Liver (tissue), 9 donors: ENCODE data around the gene FBXW11. TPM values are rescaled to one million over a fixed set of nuclear protein-coding genes. Genes with fewer than 3 reads are reported as not detected.

ENCODE experiments used
- DNase-seq: peaks from one replicate; pipeline ENCODE4 v3.0.0-alpha.2; 2017; ENCODE audit warnings: low spot score
- H3K27ac ChIP-seq, 2 donors: one replicate each; pipeline ENCODE4 v1.7.0; 2013; ENCODE audit warnings: inconsistent platforms in 2 of 2, low read length in 2 of 2, control low read depth in 1 of 2, low read depth in 1 of 2, mild to moderate bottlenecking in 1 of 2
- H3K27me3 ChIP-seq, 4 donors: one replicate each; pipeline versions ENCODE4 v1.6.1 to v1.7.0; 2013; ENCODE audit warnings: low read length in 3 of 4, inconsistent platforms in 1 of 4, mild to moderate bottlenecking in 1 of 4, moderate library complexity in 1 of 4; ENCODE audit not compliant: control insufficient read depth in 4 of 4, insufficient read depth in 4 of 4
- H3K36me3 ChIP-seq, 4 donors: one replicate each; pipeline versions ENCODE4 v1.6.1 to v1.7.0; 2013; ENCODE audit warnings: low read length in 3 of 4, mild to moderate bottlenecking in 3 of 4, low read depth in 1 of 4, moderate library complexity in 1 of 4; ENCODE audit not compliant: control insufficient read depth in 4 of 4, insufficient read depth in 3 of 4
- H3K4me1 ChIP-seq, 4 donors: one replicate each; pipeline versions ENCODE4 v1.6.1 to v1.7.0; 2013; ENCODE audit warnings: low read length in 3 of 4, mild to moderate bottlenecking in 3 of 4, moderate library complexity in 1 of 4; ENCODE audit not compliant: control insufficient read depth in 4 of 4, insufficient read depth in 4 of 4
- H3K4me3 ChIP-seq, 3 donors: one replicate each; pipeline versions ENCODE4 v1.6.1 to v1.7.0; 2013; ENCODE audit warnings: low read length in 3 of 3, control low read depth in 1 of 3, low read depth in 1 of 3, mild to moderate bottlenecking in 1 of 3
- H3K9ac ChIP-seq, 2 donors: one replicate each; pipeline ENCODE4 v1.7.0; 2013; ENCODE audit warnings: low read length in 2 of 2, mild to moderate bottlenecking in 2 of 2, moderate library complexity in 2 of 2, control low read depth in 1 of 2, low read depth in 1 of 2
- H3K9me3 ChIP-seq, 4 donors: one replicate each; pipeline versions ENCODE4 v1.6.1 to v1.7.0; 2013; ENCODE audit warnings: low read length in 3 of 4; ENCODE audit not compliant: control insufficient read depth in 4 of 4
- CTCF ChIP-seq: fragments of 150-350 bp; IDR thresholded peaks from 2 replicates; pipeline ENCODE4 v1.5.1; 2017; ENCODE audit warnings: improper control_type of control experiment, low read depth, low read length; ENCODE audit not compliant: missing input control
- EGR1 ChIP-seq, 2 donors: IDR thresholded peaks; 2 replicates each; pipeline ENCODE4 v1.6.1; 2016 to 2018; ENCODE audit warnings: antibody characterized with exemption in 2 of 2, low read depth in 2 of 2
- FOXA1 ChIP-seq: IDR thresholded peaks from 2 replicates; pipeline ENCODE4 v1.6.1; 2016; ENCODE audit warnings: antibody characterized with exemption
- FOXA2 ChIP-seq: IDR thresholded peaks from 2 replicates; pipeline ENCODE4 v1.6.1; 2016; ENCODE audit warnings: antibody characterized with exemption
- GABPA ChIP-seq, 2 donors: IDR thresholded peaks in 1 of 2; conservative IDR thresholded peaks in 1 of 2; 2 replicates each; pipeline ENCODE4 v1.6.1; 2016; ENCODE audit warnings: antibody characterized with exemption in 2 of 2, mild to moderate bottlenecking in 1 of 2, moderate library complexity in 1 of 2
- HNF4A ChIP-seq, 2 donors: conservative IDR thresholded peaks; 2 replicates each; pipeline ENCODE4 v1.6.1; 2016; ENCODE audit warnings: antibody characterized with exemption in 2 of 2, mild to moderate bottlenecking in 2 of 2
- HNF4G ChIP-seq: IDR thresholded peaks from 2 replicates; pipeline ENCODE4 v1.6.1; 2016; ENCODE audit warnings: antibody characterized with exemption
- JUND ChIP-seq, 2 donors: IDR thresholded peaks; 2 replicates each; pipeline ENCODE4 v1.6.1; 2016; ENCODE audit warnings: antibody characterized with exemption in 2 of 2
- NR2F2 ChIP-seq: IDR thresholded peaks from 2 replicates; pipeline ENCODE4 v1.6.1; 2016; ENCODE audit warnings: antibody characterized with exemption
- RAD21 ChIP-seq, 2 donors: IDR thresholded peaks; 2 replicates each; pipeline ENCODE4 v1.6.1; 2016; ENCODE audit warnings: antibody characterized with exemption in 2 of 2, mild to moderate bottlenecking in 2 of 2
- RXRA ChIP-seq, 2 donors: IDR thresholded peaks; 2 replicates each; pipeline ENCODE4 v1.6.1; 2017 to 2018; ENCODE audit warnings: antibody characterized with exemption in 2 of 2, mild to moderate bottlenecking in 1 of 2
- SP1 ChIP-seq: IDR thresholded peaks from 2 replicates; pipeline ENCODE4 v1.6.1; 2018; ENCODE audit warnings: antibody characterized with exemption, mild to moderate bottlenecking
- YY1 ChIP-seq: IDR thresholded peaks from 2 replicates; pipeline ENCODE4 v1.6.1; 2016; ENCODE audit warnings: antibody characterized with exemption, mild to moderate bottlenecking
- WGBS: extraction: QIAGEN DNeasy Blood & Tissue Kit; methylation state at CpG from one replicate; pipeline ENCODE4 v1.1.7; 2013; 5-methylcytosine and 5-hydroxymethylcytosine counted together
- polyA plus RNA-seq, 2 donors: library from polyadenylated mRNA; stranded (reverse) in 1 of 2; unstranded in 1 of 2; fragments of 200-250 nt in 1 of 2; fragments of >200 nt in 1 of 2; fragmentation: Nextera tagmentation in 1 of 2; extraction: Ambion mirVana in 1 of 2; gene quantifications; one replicate each; pipeline versions ENCODE4 v1.2.1 to v1.2.3, GENCODE V29; 2013 to 2015
- total RNA-seq, 2 donors: library from RNA; depleted of rRNA; stranded (reverse); fragments of >200 nt; gene quantifications; one replicate each; pipeline ENCODE4 v1.2.3, GENCODE V29; 2014
- TF ChIP-seq, protein P1 (sequence below): IDR thresholded peaks from 2 replicates; pipeline ENCODE4 v1.6.1; 2016; ENCODE audit warnings: antibody characterized with exemption
- TF ChIP-seq, protein P2 (sequence below): IDR thresholded peaks from 2 replicates; pipeline ENCODE4 v1.6.1; 2016; ENCODE audit warnings: antibody characterized with exemption
- TF ChIP-seq, protein P3 (sequence below): IDR thresholded peaks from 2 replicates; pipeline ENCODE4 v1.6.1; 2016; ENCODE audit warnings: antibody characterized with exemption
- donor health status: healthy.
- donor health status: healthy.
- donor health status: healthy.
- donor health status: healthy.
- donor health status: healthy.

Gene FBXW11
- total and polyA plus RNA-seq, 4 donors: 11.2 to 37.5 (median 22.0) TPM

DNA sequence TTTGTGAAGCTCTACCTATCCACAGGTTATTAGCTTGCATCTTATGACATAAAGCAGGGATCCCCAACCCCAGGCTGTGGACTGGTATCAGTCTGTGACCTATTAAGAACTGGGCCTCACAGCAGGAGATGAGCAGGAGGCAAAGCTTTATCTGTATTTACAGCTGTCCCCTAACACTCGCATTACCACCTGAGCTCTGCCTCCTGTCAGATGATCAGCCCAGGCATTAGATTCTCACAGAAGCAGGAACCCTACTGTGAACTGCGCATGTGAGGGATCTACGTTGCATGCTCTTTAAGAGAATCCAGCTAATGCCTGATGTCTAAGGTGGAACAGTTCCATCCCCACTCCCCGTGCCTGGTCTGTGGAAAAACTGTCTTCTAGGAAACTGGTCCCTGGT is 19.7 kb downstream of the FBXW11 start:
- Histone ChIP-seq H3K36me3 (peaks cover 0 to 6% (median 0%) of the 10 kb centered on the region in 4 donors), H3K27ac (no peak overlapping the region), H3K9me3 (no peaks in the 10 kb centered on the region), H3K4me3 (no peak overlapping the region), H3K9ac (no peak overlapping the region), H3K27me3 (no peaks in the 10 kb centered on the region), H3K4me1 (peaks cover 0 to 20% (median 2%) of the 10 kb centered on the region in 4 donors)
- no peak for DNase-seq
- TF ChIP-seq RAD21 (IDR thresholded peaks at IDR 0.05): no peak
- peak in 1 of 2 donors; percentile 18 for TF ChIP-seq RXRA (IDR thresholded peaks at IDR 0.05)
- 82% methylated on average over 4 of the region's 4 CpGs for WGBS

DNA sequence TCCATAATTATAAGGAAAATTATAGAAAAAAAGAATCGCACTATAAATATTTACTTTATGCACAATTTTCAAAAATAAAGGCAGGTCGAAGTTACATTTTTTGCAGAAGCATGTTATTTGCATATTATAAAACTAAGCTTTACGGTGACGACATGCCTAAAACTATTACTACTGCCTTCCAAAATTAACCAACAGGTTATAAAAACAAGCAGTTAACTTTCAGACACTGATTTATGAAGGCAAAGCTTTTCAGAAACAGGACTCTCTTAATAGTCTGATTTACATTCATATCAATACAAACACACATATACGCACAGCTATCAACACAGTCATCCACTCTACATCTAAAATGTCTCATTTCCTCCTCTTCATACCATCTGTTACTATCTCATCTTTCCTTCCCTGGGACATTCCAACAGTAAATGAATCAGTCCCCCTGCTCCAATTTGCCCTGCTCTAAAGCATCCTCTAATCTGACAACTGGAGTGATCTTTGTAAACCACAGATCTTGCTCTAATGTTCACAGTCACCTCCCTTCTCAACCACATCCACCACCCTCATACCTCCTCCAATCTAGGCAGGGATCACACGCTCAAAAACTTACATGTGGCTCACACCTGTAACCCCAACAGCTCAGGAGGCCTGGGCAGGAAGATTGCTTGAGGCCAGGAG is 21.6 kb downstream of the FBXW11 start:
- Histone ChIP-seq H3K27me3 (no peaks in the 10 kb centered on the region), H3K9ac (no peak overlapping the region), H3K36me3 (no peaks in the 10 kb centered on the region), H3K4me1 (peaks cover 0 to 17% (median 2%) of the 10 kb centered on the region in 4 donors), H3K4me3 (no peak overlapping the region), H3K9me3 (peaks cover 0 to 2% (median 0%) of the 10 kb centered on the region in 4 donors), H3K27ac (no peak overlapping the region)
- TF ChIP-seq HNF4G (no peak), FOXA1 (no peak), HNF4A (conservative IDR thresholded peaks at IDR 0.05) (no peak), FOXA2 (no peak), RAD21 (IDR thresholded peaks at IDR 0.05) (no peak)
- TF ChIP-seq, protein P1, sequence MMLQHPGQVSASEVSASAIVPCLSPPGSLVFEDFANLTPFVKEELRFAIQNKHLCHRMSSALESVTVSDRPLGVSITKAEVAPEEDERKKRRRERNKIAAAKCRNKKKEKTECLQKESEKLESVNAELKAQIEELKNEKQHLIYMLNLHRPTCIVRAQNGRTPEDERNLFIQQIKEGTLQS: no peak
- DNase-seq: no peak
- WGBS: 90% methylated on average over 6 of the region's 6 CpGs

DNA sequence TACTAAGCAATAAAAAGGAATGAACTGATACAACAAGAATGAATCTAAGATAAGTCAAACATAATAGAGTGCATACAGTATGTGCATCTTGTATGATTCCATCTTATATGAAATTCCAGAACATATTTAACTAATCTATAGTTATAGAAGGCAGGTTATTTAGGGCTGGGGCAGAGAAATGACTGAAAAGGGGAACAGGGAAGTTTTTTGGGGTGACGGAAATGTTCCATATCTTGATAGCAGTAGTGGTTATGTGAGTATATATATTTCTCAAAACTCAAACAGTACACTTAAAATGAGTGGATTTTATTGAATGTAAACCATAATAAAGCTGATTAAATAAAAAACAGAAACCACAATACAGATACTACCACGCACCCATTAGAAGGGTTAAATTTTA is 24.6 kb downstream of the FBXW11 start:
- no peak overlapping the region for H3K27ac ChIP-seq
- 97% methylated on average over 2 of the region's 2 CpGs for WGBS
- H3K9ac ChIP-seq: no peak overlapping the region
- no peak for TF ChIP-seq HNF4A (conservative IDR thresholded peaks at IDR 0.05)
- TF ChIP-seq, protein P2, sequence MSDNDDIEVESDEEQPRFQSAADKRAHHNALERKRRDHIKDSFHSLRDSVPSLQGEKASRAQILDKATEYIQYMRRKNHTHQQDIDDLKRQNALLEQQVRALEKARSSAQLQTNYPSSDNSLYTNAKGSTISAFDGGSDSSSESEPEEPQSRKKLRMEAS: no peak
- H3K27me3 ChIP-seq: no peaks in the 10 kb centered on the region
- H3K4me1 ChIP-seq: peaks cover 0 to 2% (median under 1%) of the 10 kb centered on the region in 4 donors
- no peak overlapping the region for H3K4me3 ChIP-seq
- no peaks in the 10 kb centered on the region for H3K36me3 ChIP-seq
- H3K9me3 ChIP-seq: peaks cover 1 to 8% (median 5%) of the 10 kb centered on the region in 4 donors
- no peak for DNase-seq

- H3K9me3 ChIP-seq: peaks cover 1 to 8% (median 5%) of the 10 kb centered on the region in 4 donors
- H3K36me3 ChIP-seq: no peaks in the 10 kb centered on the region
- 80% methylated on average over 3 of the region's 3 CpGs for WGBS
- no peak for DNase-seq
- H3K9ac ChIP-seq: no peak overlapping the region
- no peaks in the 10 kb centered on the region for H3K27me3 ChIP-seq
- H3K27ac ChIP-seq: no peak overlapping the region
- peaks cover 0 to 2% (median 0%) of the 10 kb centered on the region in 4 donors for H3K4me1 ChIP-seq
- no peak overlapping the region for H3K4me3 ChIP-seq
- no peak for TF ChIP-seq RXRA (IDR thresholded peaks at IDR 0.05)
- TF ChIP-seq RAD21 (IDR thresholded peaks at IDR 0.05): no peak
- TF ChIP-seq, protein P1: no peak
- TF ChIP-seq GABPA (IDR thresholded peaks at IDR 0.05 in 1 of 2, conservative IDR thresholded peaks at IDR 0.05 in 1 of 2): no peak
- TF ChIP-seq JUND (IDR thresholded peaks at IDR 0.05): no peak
- TF ChIP-seq FOXA2: no peak
- no peak for TF ChIP-seq SP1
- TF ChIP-seq YY1: no peak
- no peak for TF ChIP-seq HNF4A (conservative IDR thresholded peaks at IDR 0.05)
- TF ChIP-seq HNF4G: no peak
- TF ChIP-seq CTCF: no peak
- TF ChIP-seq, protein P2: no peak
- no peak for TF ChIP-seq FOXA1
- TF ChIP-seq EGR1 (IDR thresholded peaks at IDR 0.05; ENCODE audit: low read depth in 2 of 2): no peak
- no peak for TF ChIP-seq NR2F2
- TF ChIP-seq, protein P3, sequence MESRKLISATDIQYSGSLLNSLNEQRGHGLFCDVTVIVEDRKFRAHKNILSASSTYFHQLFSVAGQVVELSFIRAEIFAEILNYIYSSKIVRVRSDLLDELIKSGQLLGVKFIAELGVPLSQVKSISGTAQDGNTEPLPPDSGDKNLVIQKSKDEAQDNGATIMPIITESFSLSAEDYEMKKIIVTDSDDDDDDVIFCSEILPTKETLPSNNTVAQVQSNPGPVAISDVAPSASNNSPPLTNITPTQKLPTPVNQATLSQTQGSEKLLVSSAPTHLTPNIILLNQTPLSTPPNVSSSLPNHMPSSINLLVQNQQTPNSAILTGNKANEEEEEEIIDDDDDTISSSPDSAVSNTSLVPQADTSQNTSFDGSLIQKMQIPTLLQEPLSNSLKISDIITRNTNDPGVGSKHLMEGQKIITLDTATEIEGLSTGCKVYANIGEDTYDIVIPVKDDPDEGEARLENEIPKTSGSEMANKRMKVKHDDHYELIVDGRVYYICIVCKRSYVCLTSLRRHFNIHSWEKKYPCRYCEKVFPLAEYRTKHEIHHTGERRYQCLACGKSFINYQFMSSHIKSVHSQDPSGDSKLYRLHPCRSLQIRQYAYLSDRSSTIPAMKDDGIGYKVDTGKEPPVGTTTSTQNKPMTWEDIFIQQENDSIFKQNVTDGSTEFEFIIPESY: no peak
Measured at GRCh38 chr5:171980792-171981191, 25.6 kb downstream of the FBXW11 start.
